GM23338 (cell line): Measurements from ENCODE around the gene MLLT3. TPM values are rescaled to one million over a fixed set of nuclear protein-coding genes. Genes with fewer than 3 reads are reported as not detected.

ENCODE experiments used
- ATAC-seq: fragments of 200-7000 bp; cut with Tn5 transposase; 3 replicates; pipeline ENCODE4 v1.9.1; 2020
- DNase-seq: peaks from one replicate; pipeline ENCODE4 v3.0.0-alpha.2; 2015; ENCODE audit warnings: low spot score
- H2AFZ ChIP-seq: fragments of 200-600 bp; sonication (generic); 2 replicates; pipeline ENCODE4 v1.8.0; 2016; ENCODE audit warnings: antibody characterized with exemption, mild to moderate bottlenecking, moderate library complexity
- H3F3A ChIP-seq: fragments of 200-600 bp; sonication (generic); replicated peaks from 2 replicates; pipeline ENCODE4 v1.8.0; 2017; ENCODE audit warnings: antibody characterized with exemption, mixed run types, low read depth
- H3K27ac ChIP-seq: fragments of 200-600 bp; sonication (generic); 2 replicates; pipeline ENCODE4 v1.6.1; 2016; ENCODE audit warnings: low read depth
- H3K27me3 ChIP-seq: fragments of 200-600 bp; sonication (generic); 2 replicates; pipeline ENCODE4 v1.8.0; 2016; ENCODE audit warnings: mild to moderate bottlenecking, mixed run types, moderate library complexity; ENCODE audit not compliant: insufficient read depth
- H3K36me3 ChIP-seq: fragments of 200-600 bp; sonication (generic); 2 replicates; pipeline ENCODE4 v1.8.0; 2016; ENCODE audit warnings: mild to moderate bottlenecking; ENCODE audit not compliant: insufficient read depth
- H3K4me1 ChIP-seq: fragments of 200-600 bp; sonication (generic); 2 replicates; pipeline ENCODE4 v1.8.0; 2016; ENCODE audit warnings: mild to moderate bottlenecking, moderate library complexity; ENCODE audit not compliant: insufficient read depth
- H3K4me2 ChIP-seq: fragments of 200-600 bp; sonication (generic); 2 replicates; pipeline ENCODE4 v1.7.1; 2017; ENCODE audit warnings: mixed run types
- H3K4me3 ChIP-seq: fragments of 200-600 bp; sonication (generic); 2 replicates; pipeline ENCODE4 v1.6.1; 2016; ENCODE audit warnings: mixed run types
- H3K79me2 ChIP-seq: fragments of 200-600 bp; sonication (generic); replicated peaks from 2 replicates; pipeline ENCODE4 v1.8.0; 2017; ENCODE audit warnings: mild to moderate bottlenecking; ENCODE audit not compliant: insufficient read depth
- H3K9me2 ChIP-seq: fragments of 200-600 bp; sonication (generic); 2 replicates; pipeline ENCODE4 v1.8.0; 2017; ENCODE audit not compliant: insufficient read depth
- H4K20me1 ChIP-seq: fragments of 200-600 bp; sonication (generic); replicated peaks from 2 replicates; pipeline ENCODE4 v1.8.0; 2017; ENCODE audit warnings: mild to moderate bottlenecking; ENCODE audit not compliant: insufficient read depth
- H3K27ac Mint-ChIP-seq: 2 replicates; pipeline ENCODE4 v1.8.0; 2020; ENCODE audit warnings: inconsistent platforms, mild to moderate bottlenecking, moderate library complexity, mixed read lengths
- H3K27me3 Mint-ChIP-seq: 3 replicates; pipeline ENCODE4 v1.8.0; 2022; ENCODE audit warnings: low read depth, mild to moderate bottlenecking, moderate library complexity, mixed read lengths, inconsistent platforms; ENCODE audit not compliant: insufficient read depth, poor library complexity
- H3K36me3 Mint-ChIP-seq: 3 replicates; pipeline ENCODE4 v1.8.0; 2021; ENCODE audit warnings: low read depth, mild to moderate bottlenecking, inconsistent platforms, moderate library complexity, mixed read lengths
- H3K4me1 Mint-ChIP-seq: 3 replicates; pipeline ENCODE4 v1.8.0; 2020; ENCODE audit warnings: mild to moderate bottlenecking, inconsistent platforms, mixed read lengths
- H3K4me3 Mint-ChIP-seq: 3 replicates; pipeline ENCODE4 v1.8.0; 2021; ENCODE audit warnings: moderate library complexity, mild to moderate bottlenecking, inconsistent platforms, mixed read lengths
- H3K9me3 Mint-ChIP-seq: 3 replicates; pipeline ENCODE4 v1.8.0; 2020; ENCODE audit warnings: moderate library complexity, mild to moderate bottlenecking, inconsistent platforms, mixed read lengths
- CREB1 ChIP-seq: fragments of 250-450 bp; sonication (Bioruptor Pico); IDR thresholded peaks from 2 replicates; pipeline ENCODE4 v1.5.0; 2020; ENCODE audit warnings: low read depth, mild to moderate bottlenecking, moderate library complexity
- CTCF ChIP-seq, 2 experiments: fragments of 200-600 bp in 1 of 2; sonication (generic) in 1 of 2; conservative IDR thresholded peaks; 2 replicates each; pipeline versions ENCODE4 v1.5.1 to v1.6.1; 2016 to 2017; ENCODE audit warnings: antibody characterized with exemption in 2 of 2, low read depth in 2 of 2, mild to moderate bottlenecking in 2 of 2, moderate library complexity in 1 of 2
- EZH2 ChIP-seq: fragments of 200-600 bp; sonication (generic); IDR thresholded peaks from one replicate; pipeline ENCODE4 v1.8.0; 2017; ENCODE audit warnings: antibody characterized with exemption, mild to moderate bottlenecking, low read depth; ENCODE audit not compliant: unreplicated experiment
- EZH2phosphoT487 ChIP-seq: fragments of 200-600 bp; sonication (generic); IDR thresholded peaks from one replicate; pipeline ENCODE4 v1.8.1; 2018; ENCODE audit warnings: antibody characterized with exemption; ENCODE audit not compliant: unreplicated experiment
- JUNB ChIP-seq: IDR thresholded peaks from one replicate; pipeline ENCODE4 v1.6.1; 2016; ENCODE audit warnings: antibody characterized with exemption; ENCODE audit not compliant: unreplicated experiment
- NANOG ChIP-seq: IDR thresholded peaks from 2 replicates; pipeline ENCODE4 v1.6.1; 2016; ENCODE audit warnings: antibody characterized with exemption, borderline replicate concordance
- POLR2AphosphoS5 ChIP-seq: IDR thresholded peaks from 2 replicates; pipeline ENCODE4 v1.6.1; 2016; ENCODE audit warnings: antibody characterized with exemption, low read depth
- STAT1 ChIP-seq: IDR thresholded peaks from one replicate; pipeline ENCODE4 v1.6.1; 2016; ENCODE audit warnings: antibody characterized with exemption; ENCODE audit not compliant: unreplicated experiment
- ZNF331 ChIP-seq: fragments of 250-450 bp; sonication (Bioruptor Pico); IDR thresholded peaks from 2 replicates; pipeline ENCODE4 v1.5.0; 2020; ENCODE audit warnings: low read depth, mild to moderate bottlenecking, moderate library complexity
- polyA plus RNA-seq: library from polyadenylated mRNA; unstranded; fragments of >200 nt; fragmentation: Nextera tagmentation; extraction: Ambion mirVana; gene quantifications from 2 replicates; pipeline ENCODE4 v1.2.1, GENCODE V29; 2016
- total RNA-seq: library from RNA; depleted of rRNA; stranded (reverse); fragments of >200 nt; shearing (Covaris generic); gene quantifications from 2 replicates; pipeline ENCODE4 v1.2.3, GENCODE V29; 2014

MLLT3 gene
- total and polyA plus RNA-seq, 2 experiments from 2014 or later: 7.5 to 9.5 TPM

- peak overlapping the region; percentile 91 for H2AFZ ChIP-seq
- H4K20me1 ChIP-seq: no peaks in the 10 kb centered on the region
- peak overlapping the region; percentile 86 for H3K4me3 ChIP-seq
- TF ChIP-seq POLR2AphosphoS5 (no peak), EZH2 (peak; percentile 87)
- DNase-seq: peak; percentile 43
- peak overlapping the region; percentile 95 for H3K4me2 ChIP-seq
- peaks cover 24% of the 10 kb centered on the region; the same call in 2 of the 3 replicates for H3K4me1 Mint-ChIP-seq
- H3K9me3 Mint-ChIP-seq: no peaks in the 10 kb centered on the region; the same call in 2 of the 3 replicates
- H3K36me3 Mint-ChIP-seq: no peaks in the 10 kb centered on the region; the same call in 2 of the 3 replicates
- peaks cover 63% of the 10 kb centered on the region for H3K27me3 ChIP-seq
- peaks cover 57% of the 10 kb centered on the region for H3K27me3 Mint-ChIP-seq
- H3K27ac ChIP-seq: no peak overlapping the region
- no peaks in the 10 kb centered on the region; the same call in 1 of the 2 replicates for H3F3A ChIP-seq
- H3K79me2 ChIP-seq: no peaks in the 10 kb centered on the region; the same call in 1 of the 2 replicates
- peak; percentile 2; the same call in 1 of the 3 replicates for ATAC-seq
- no peak overlapping the region for H3K27ac Mint-ChIP-seq
- H3K36me3 ChIP-seq: no peaks in the 10 kb centered on the region
- peak overlapping the region; percentile 87 for H3K4me3 Mint-ChIP-seq
- no peaks in the 10 kb centered on the region for H3K9me2 ChIP-seq
- H3K4me1 ChIP-seq: peaks cover 15% of the 10 kb centered on the region
Observed at GRCh38 chr9:20620650-20621470, 1.4 kb downstream of the MLLT3 start.

- ATAC-seq: no peak
- Mint-ChIP-seq H3K4me3 (peak overlapping the region; percentile 87), H3K36me3 (no peaks in the 10 kb centered on the region; the same call in 2 of the 3 replicates), H3K27me3 (peaks cover 55% of the 10 kb centered on the region), H3K27ac (no peak overlapping the region), H3K4me1 (peaks cover 21% of the 10 kb centered on the region; the same call in 2 of the 3 replicates), H3K9me3 (no peaks in the 10 kb centered on the region; the same call in 2 of the 3 replicates)
- peak; percentile 45 for DNase-seq
- peak overlapping the region; percentile 95 for H3K4me2 ChIP-seq
- TF ChIP-seq EZH2 (peak; percentile 52), JUNB (no peak)
- no peaks in the 10 kb centered on the region for H3K9me2 ChIP-seq
- no peaks in the 10 kb centered on the region for H3K36me3 ChIP-seq
- H3K27ac ChIP-seq: no peak overlapping the region
- H3K79me2 ChIP-seq: no peaks in the 10 kb centered on the region; the same call in 1 of the 2 replicates
- peaks cover 15% of the 10 kb centered on the region for H3K4me1 ChIP-seq
- H3F3A ChIP-seq: no peaks in the 10 kb centered on the region; the same call in 1 of the 2 replicates
- no peaks in the 10 kb centered on the region for H4K20me1 ChIP-seq
- peak overlapping the region; percentile 86 for H3K4me3 ChIP-seq
- no peak overlapping the region; the same call in 1 of the 2 replicates for H2AFZ ChIP-seq
- peaks cover 58% of the 10 kb centered on the region for H3K27me3 ChIP-seq
Observed at GRCh38 chr9:20619487-20620200, 2.7 kb downstream of the MLLT3 start.

GRCh38 chr9:20618361-20618802 lies 3.9 kb downstream of the MLLT3 start:
- H3K36me3 Mint-ChIP-seq: no peaks in the 10 kb centered on the region
- H3K4me1 Mint-ChIP-seq: peaks cover 12% of the 10 kb centered on the region; the same call in 2 of the 3 replicates
- Histone ChIP-seq H3K4me2 (no peak overlapping the region), H3K36me3 (no peaks in the 10 kb centered on the region), H3K9me2 (no peaks in the 10 kb centered on the region), H3K27ac (no peak overlapping the region), H4K20me1 (no peaks in the 10 kb centered on the region), H3K4me3 (no peak overlapping the region), H3K27me3 (peaks cover 45% of the 10 kb centered on the region), H3K79me2 (no peaks in the 10 kb centered on the region; the same call in 1 of the 2 replicates), H2AFZ (no peak overlapping the region), H3K4me1 (peaks cover 7% of the 10 kb centered on the region), H3F3A (no peaks in the 10 kb centered on the region; the same call in 1 of the 2 replicates)
- no peak overlapping the region for H3K27ac Mint-ChIP-seq
- H3K9me3 Mint-ChIP-seq: no peaks in the 10 kb centered on the region; the same call in 2 of the 3 replicates
- peaks cover 43% of the 10 kb centered on the region for H3K27me3 Mint-ChIP-seq
- DNase-seq (no peak), ATAC-seq (no peak)
- TF ChIP-seq CTCF (conservative IDR thresholded peaks at IDR 0.05; ENCODE audit: low read depth in 2 of 2): no peak
- TF ChIP-seq POLR2AphosphoS5: no peak
- no peak for TF ChIP-seq STAT1
- no peak for TF ChIP-seq ZNF331 (CRISPR knock-in tag)
- TF ChIP-seq NANOG: no peak
- TF ChIP-seq EZH2phosphoT487: no peak
- no peak for TF ChIP-seq CREB1
- no peak overlapping the region for H3K4me3 Mint-ChIP-seq
